K562 (cell line): ENCODE measurements around the gene ARHGAP42. TPM values are rescaled to one million over a fixed set of nuclear protein-coding genes. Genes with fewer than 3 reads are reported as not detected.

ENCODE experiments used
- ATAC-seq: fragments of 200-7000 bp; cut with Tn5 transposase; 3 replicates; pipeline ENCODE4 v1.9.1; 2020; ENCODE audit warnings: moderate library complexity
- BruUV-seq: library from RNA; stranded (reverse); fragments of 400-500 nt; replicated peaks from 2 replicates; lab custom pipeline; 2021; lab: Mats Ljungman, UMichigan
- CTCF ChIA-PET: fragments of 300-600 bp; formaldehyde crosslinking; extraction: SDS; loops from one replicate; lab custom pipeline; 2021; ENCODE audit warnings: low intra/inter-chr PET ratio; lab: Yijun Ruan, JAX
- POLR2A ChIA-PET: fragments of 300-600, 350-650 bp; sonication (Branson Sonifier 250); formaldehyde crosslinking; extraction: SDS; loops from one replicate; lab custom pipeline; 2021; ENCODE audit warnings: antibody characterized with exemption, inconsistent platforms; lab: Yijun Ruan, JAX
- DNase-seq, 4 experiments: peaks; one replicate each; pipeline versions ENCODE4 v3.0.0 to v3.0.0-alpha.2; 2011 to 2018; ENCODE audit warnings: low spot score in 3 of 4, mixed read lengths in 3 of 4; ENCODE audit errors: extremely low read depth in 1 of 4
- FAIRE-seq: peaks from 2 replicates; lab custom pipeline; 2011; peaks lifted over from hg19 to GRCh38; lab: Jason Lieb, UNC
- H2AFZ ChIP-seq: 2 replicates; pipeline ENCODE4 v1.6.0; 2011; ENCODE audit warnings: low read depth, low read length, control low read depth, inconsistent platforms
- H3K27ac ChIP-seq: fragments of 200-600 bp; 3 replicates; pipeline ENCODE4 v1.8.0; 2011; ENCODE audit warnings: low read depth, mild to moderate bottlenecking, control low read depth, inconsistent platforms, low read length, moderate library complexity, mixed read lengths; ENCODE audit errors: extremely low read depth
- H3K27me3 ChIP-seq, 2 experiments: fragments of 300-600 bp in 1 of 2; 2 replicates in 1 of 2; 3 replicates in 1 of 2; pipeline versions ENCODE4 v1.6.0 to v1.8.0; 2011; ENCODE audit warnings: inconsistent platforms in 2 of 2, low read length in 2 of 2, mild to moderate bottlenecking in 1 of 2, mixed read lengths in 1 of 2, moderate library complexity in 1 of 2; ENCODE audit not compliant: control insufficient read depth in 2 of 2, insufficient read depth in 2 of 2
- H3K36me3 ChIP-seq: fragments of 300-600 bp; 3 replicates; pipeline ENCODE4 v1.8.0; 2011; ENCODE audit warnings: mild to moderate bottlenecking, low read length, inconsistent platforms; ENCODE audit not compliant: control insufficient read depth, insufficient read depth
- H3K4me1 ChIP-seq, 2 experiments: fragments of 200-600 bp in 1 of 2; replicated peaks in 1 of 2; 2 replicates in 1 of 2; 3 replicates in 1 of 2; pipeline versions ENCODE4 v1.5.1 to v1.8.0; 2011; ENCODE audit warnings: inconsistent platforms in 2 of 2, low read length in 2 of 2, mild to moderate bottlenecking in 1 of 2, mixed read lengths in 1 of 2, moderate library complexity in 1 of 2; ENCODE audit not compliant: control insufficient read depth in 2 of 2, insufficient read depth in 2 of 2
- H3K4me2 ChIP-seq: 2 replicates; pipeline ENCODE4 v1.6.1; 2011; ENCODE audit warnings: low read length, control low read depth, inconsistent platforms, mixed read lengths; ENCODE audit not compliant: insufficient read depth
- H3K4me3 ChIP-seq: fragments of 200-600 bp; sonication (generic), shearing (Covaris generic); 2 replicates; pipeline ENCODE4 v1.5.1; 2016; ENCODE audit warnings: control low read depth, inconsistent platforms
- H3K79me2 ChIP-seq: fragments of 200-600 bp; 3 replicates; pipeline ENCODE4 v1.8.0; 2011; ENCODE audit warnings: low read length, inconsistent platforms; ENCODE audit not compliant: control insufficient read depth, insufficient read depth
- H3K9ac ChIP-seq, 2 experiments: 2 replicates each; pipeline versions ENCODE4 v1.6.0 to v1.6.1; 2011; ENCODE audit warnings: low read depth in 2 of 2, low read length in 2 of 2, control low read depth in 1 of 2, inconsistent platforms in 1 of 2, mild to moderate bottlenecking in 1 of 2, mixed read lengths in 1 of 2; ENCODE audit not compliant: insufficient read depth in 1 of 2
- H3K9me1 ChIP-seq: one replicate; pipeline ENCODE4 v1.6.0; 2011; ENCODE audit warnings: inconsistent platforms, mild to moderate bottlenecking, low read length, moderate library complexity; ENCODE audit not compliant: control insufficient read depth, insufficient read depth
- H3K9me3 ChIP-seq: replicated peaks from 2 replicates; pipeline ENCODE4 v1.5.1; 2011; ENCODE audit warnings: low read depth, low read length, inconsistent platforms; ENCODE audit not compliant: control insufficient read depth, insufficient read depth
- H4K20me1 ChIP-seq: replicated peaks from 2 replicates; pipeline ENCODE4 v1.6.1; 2011; ENCODE audit warnings: low read length, inconsistent platforms, mixed read lengths; ENCODE audit not compliant: control insufficient read depth, insufficient read depth
- CBFA2T2 ChIP-seq: fragments of 450-650 bp; conservative IDR thresholded peaks from 2 replicates; pipeline ENCODE4 v1.6.1; 2017; ENCODE audit warnings: mild to moderate bottlenecking
- CREM ChIP-seq: IDR thresholded peaks from 2 replicates; pipeline ENCODE4 v1.6.1; 2014; ENCODE audit warnings: antibody characterized with exemption, low read depth
- ESRRA ChIP-seq: fragments of 450-650 bp; IDR thresholded peaks from 2 replicates; pipeline ENCODE4 v1.6.1; 2014; ENCODE audit warnings: low read depth, mild to moderate bottlenecking, moderate library complexity, borderline replicate concordance
- MXI1 ChIP-seq: IDR thresholded peaks from 2 replicates; pipeline ENCODE4 v1.6.1; 2011; ENCODE audit warnings: low read depth, mild to moderate bottlenecking, improper control_type of control experiment, low read length
- NR2C2 ChIP-seq, 2 experiments: fragments of 200-800 bp in 1 of 2; sonication (Bioruptor generic) in 1 of 2; sonication (generic) in 1 of 2; formaldehyde crosslinking in 1 of 2; IDR thresholded peaks; 2 replicates each; pipeline versions ENCODE4 v1.6.1 to v1.8.0; 2016 to 2022; ENCODE audit warnings: mild to moderate bottlenecking in 1 of 2, missing compliant biosample characterization in 1 of 2, missing genetic modification characterization in 1 of 2, missing genetic modification reagents in 1 of 2
- PHB ChIP-seq: fragments of 250-450 bp; sonication (Bioruptor Pico); IDR thresholded peaks from 2 replicates; pipeline ENCODE4 v1.5.0; 2021
- SMAD2 ChIP-seq: fragments of 150-350 bp; IDR thresholded peaks from 2 replicates; pipeline ENCODE4 v1.6.1; 2014; ENCODE audit warnings: low read depth, mild to moderate bottlenecking, low read length
- SMARCA5 ChIP-seq: fragments of 450-650 bp; IDR thresholded peaks from 2 replicates; pipeline ENCODE4 v1.6.1; 2016
- STAT5A ChIP-seq: IDR thresholded peaks from 2 replicates; pipeline ENCODE4 v1.6.1; 2012; ENCODE audit warnings: low read length, inconsistent platforms, borderline replicate concordance
- STAT5B ChIP-seq: fragments of 250-450 bp; sonication (Bioruptor Pico); IDR thresholded peaks from 2 replicates; pipeline ENCODE4 v1.8.0; 2021; ENCODE audit warnings: mild to moderate bottlenecking, inconsistent platforms
- WGBS: fragments of 100-300 bp; shearing (Covaris generic); methylation state at CpG from one replicate; pipeline ENCODE4 v1.1.6; 2016; ENCODE audit warnings: low coverage, mixed read lengths; ENCODE audit not compliant: insufficient coverage; ENCODE audit errors: missing lambda C conversion rate; 5-methylcytosine and 5-hydroxymethylcytosine counted together
- in situ Hi-C: fragments of 300-500 bp; cut with MboI; formaldehyde crosslinking; loops from 4 replicates; pipeline ENCODE4 v1.15.0; 2018; ENCODE audit warnings: inconsistent platforms, mixed read lengths
- intact Hi-C: fragments of 100-400 bp; cut with micrococcal nuclease; formaldehyde crosslinking; loops from 2 replicates; pipeline ENCODE4 v1.14.2; 2022
- polyA plus RNA-seq, 8 experiments: library from polyadenylated mRNA; depleted of rRNA in 4 of 8; stranded (reverse) in 5 of 8; unstranded in 3 of 8; fragments of >200 nt; fragmentation: Nextera tagmentation in 2 of 8; fragmentation: Illumina TruSeq in 1 of 8; extraction: Ambion mirVana in 2 of 8; extraction: Trizol in 1 of 8; gene quantifications; 2 replicates each; pipeline versions ENCODE4 v1.2.1 to v1.2.3, GENCODE V29; 2011 to 2014; ENCODE audit warnings: inconsistent platforms in 1 of 8, missing spikeins in 1 of 8
- total RNA-seq, 7 experiments: library from RNA; depleted of rRNA in 6 of 7; stranded (reverse); fragments of >200 nt in 6 of 7; fragmentation: Illumina TruSeq in 2 of 7; extraction: Trizol in 2 of 7; gene quantifications; 2 replicates each; pipeline versions ENCODE4 v1.2.1 to v1.2.3, GENCODE V29; 2011 to 2021; ENCODE audit warnings: low replicate concordance in 1 of 7
- TF ChIP-seq, protein P1 (sequence below): fragments of 250-450 bp; sonication (Bioruptor Pico); IDR thresholded peaks from 2 replicates; pipeline ENCODE4 v1.4.0; 2020; ENCODE audit warnings: mild to moderate bottlenecking, moderate library complexity

ARHGAP42 gene
- total and polyA plus RNA-seq, 9 of the 15 experiments (the other 6 are each of a cell fraction or from before 2014, with no cell fraction given), result 0.95 to 6.1 (median 2.4) TPM

GRCh38 chr11:100805506-100806199 lies 118.6 kb downstream of the ARHGAP42 start:
- no peak for TF ChIP-seq CBFA2T2
- peak; percentile 74 for TF ChIP-seq STAT5A
- TF ChIP-seq MXI1, result no peak
- TF ChIP-seq ESRRA, result no peak
- no peak for TF ChIP-seq STAT5B
- no peak for TF ChIP-seq CREM
- no peaks in the 10 kb centered on the region for H3K79me2 ChIP-seq
- no peak overlapping the region for H3K27ac ChIP-seq
- no peaks in the 10 kb centered on the region for H3K9me3 ChIP-seq
- no peak overlapping the region for H2AFZ ChIP-seq
- no peak overlapping the region for H3K4me2 ChIP-seq
- no peaks in the 10 kb centered on the region for H3K9me1 ChIP-seq
- no peak overlapping the region for H3K4me3 ChIP-seq
- H4K20me1 ChIP-seq, result no peaks in the 10 kb centered on the region
- no TSS peak for BruUV-seq
- H3K27me3 ChIP-seq, result no peaks in the 10 kb centered on the region
- ATAC-seq (no peak), DNase-seq (peak in 1 of 4 experiments; percentile 13), FAIRE-seq (no peak)
- intact Hi-C loops (no loop called here), in situ Hi-C loops (no loop called here)
- POLR2A ChIA-PET, result no interaction called here
- CTCF ChIA-PET, result interaction anchor here (0.6 kb wide), 1 partner anchor 140 kb away, joined by 3 read pairs; no protein-coding TSS in a partner anchor
- peaks cover 4 to 5% of the 10 kb centered on the region in 2 experiments; a peak in 1 of 5 replicates for H3K4me1 ChIP-seq
- H3K9ac ChIP-seq, result no peak overlapping the region
- WGBS, result 30% methylated on average over 1 of the region's 1 CpG
- H3K36me3 ChIP-seq, result no peaks in the 10 kb centered on the region

GRCh38 chr11:100806296-100806695 lies 119.2 kb downstream of the ARHGAP42 start:
- TF ChIP-seq NR2C2 (CRISPR knock-in tag; IDR thresholded peaks at IDR 0.05) (no peak), NR2C2 (tag; IDR thresholded peaks at IDR 0.05) (no peak), PHB (no peak), SMARCA5 (no peak), SMAD2 (no peak)
- TF ChIP-seq, protein P1, sequence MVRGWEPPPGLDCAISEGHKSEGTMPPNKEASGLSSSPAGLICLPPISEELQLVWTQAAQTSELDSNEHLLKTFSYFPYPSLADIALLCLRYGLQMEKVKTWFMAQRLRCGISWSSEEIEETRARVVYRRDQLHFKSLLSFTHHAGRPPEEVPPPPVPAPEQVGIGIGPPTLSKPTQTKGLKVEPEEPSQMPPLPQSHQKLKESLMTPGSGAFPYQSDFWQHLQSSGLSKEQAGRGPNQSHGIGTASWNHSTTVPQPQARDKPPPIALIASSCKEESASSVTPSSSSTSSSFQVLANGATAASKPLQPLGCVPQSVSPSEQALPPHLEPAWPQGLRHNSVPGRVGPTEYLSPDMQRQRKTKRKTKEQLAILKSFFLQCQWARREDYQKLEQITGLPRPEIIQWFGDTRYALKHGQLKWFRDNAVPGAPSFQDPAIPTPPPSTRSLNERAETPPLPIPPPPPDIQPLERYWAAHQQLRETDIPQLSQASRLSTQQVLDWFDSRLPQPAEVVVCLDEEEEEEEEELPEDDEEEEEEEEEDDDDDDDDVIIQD, result no peak
- TF ChIP-seq, all 486 proteins: peak for 0
- in situ Hi-C loops (no loop called here), intact Hi-C loops (no loop called here)
- H3K9ac ChIP-seq, result no peak overlapping the region
- WGBS, result 56% methylated on average over 5 of the region's 5 CpGs
- H3K27me3 ChIP-seq, result no peaks in the 10 kb centered on the region
- no peaks in the 10 kb centered on the region for H4K20me1 ChIP-seq
- no peaks in the 10 kb centered on the region for H3K9me3 ChIP-seq
- DNase-seq (no peak), FAIRE-seq (no peak), ATAC-seq (no peak)
- H3K9me1 ChIP-seq, result no peaks in the 10 kb centered on the region
- no peak overlapping the region for H2AFZ ChIP-seq
- no peaks in the 10 kb centered on the region for H3K36me3 ChIP-seq
- no peak overlapping the region for H3K4me3 ChIP-seq
- ChIA-PET CTCF (no interaction called here), POLR2A (no interaction called here)
- no TSS peak for BruUV-seq
- H3K4me2 ChIP-seq, result no peak overlapping the region
- H3K79me2 ChIP-seq, result no peaks in the 10 kb centered on the region
- H3K27ac ChIP-seq, result no peak overlapping the region
- peaks cover 4 to 5% of the 10 kb centered on the region in 2 experiments; a peak in 2 of 5 replicates for H3K4me1 ChIP-seq
